Measurements from ENCODE around the gene SPTB. TPM values are rescaled to one million over a fixed set of nuclear protein-coding genes. Genes with fewer than 3 reads are reported as not detected.

The SPTB gene
- total and polyA plus RNA-seq, 10 of the 15 experiments (the other 5 are each of a cell fraction or from before 2014, with no cell fraction given), result under 0.01 to 0.04 (median 0.02) TPM; not detected in 4

DNA sequence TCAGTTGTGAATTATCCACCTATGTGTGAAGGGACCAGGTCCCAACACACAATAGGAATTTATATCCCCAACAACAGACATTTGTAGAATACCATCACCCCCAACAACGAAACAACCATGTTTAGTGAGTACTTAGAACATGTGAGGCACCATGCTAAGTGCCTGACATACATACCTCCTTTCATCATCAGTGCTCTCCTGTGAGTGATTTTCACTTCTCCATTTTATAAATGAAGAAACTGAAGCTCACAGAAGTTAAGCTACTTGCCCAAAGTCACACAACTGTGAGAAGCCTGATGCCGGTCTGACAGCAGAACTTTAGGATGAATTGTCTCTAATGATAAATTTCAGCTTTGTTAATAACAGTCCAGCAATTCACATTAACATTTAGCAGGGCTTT lies 35.4 kb downstream of the SPTB start:
- Histone ChIP-seq H3K9me3 (replicated peaks; ENCODE audit: control insufficient read depth, insufficient read depth, low read length) (no peaks in the 10 kb centered on the region), H3K36me3 (ENCODE audit: control insufficient read depth in 2 of 2, insufficient read depth in 2 of 2, low read length in 1 of 2) (no peaks in the 10 kb centered on the region), H3K79me2 (ENCODE audit: control insufficient read depth, insufficient read depth, low read length) (no peaks in the 10 kb centered on the region), H3K27me3 (replicated peaks in 1 of 2; ENCODE audit: control insufficient read depth in 2 of 2, insufficient read depth in 2 of 2, low read length in 1 of 2) (no peaks in the 10 kb centered on the region; a peak in 1 of 4 replicates), H3K4me2 (ENCODE audit: control insufficient read depth, insufficient read depth) (0 out of 2 replicates have a peak overlapping the region, but pooled peaks have one; percentile 20), H3K4me1 (ENCODE audit: control insufficient read depth, insufficient read depth, low read length) (peaks cover 9% of the 10 kb centered on the region), H3K27ac (ENCODE audit: control insufficient read depth, insufficient read depth) (no peak overlapping the region), H3K9ac (ENCODE audit: control insufficient read depth, insufficient read depth, low read length) (no peak overlapping the region), H3K4me3 (no peak overlapping the region), H2AFZ (ENCODE audit: control insufficient read depth, low read depth, low read length) (no peak overlapping the region; the same call in 1 of the 2 replicates), H4K20me1 (ENCODE audit: control insufficient read depth, insufficient read depth) (no peaks in the 10 kb centered on the region)
- peak; percentile 92 for TF ChIP-seq SPI1 (IDR thresholded peaks at IDR 0.05; ENCODE audit: borderline replicate concordance, insufficient read depth, low read depth, low read length)
- TF ChIP-seq RAD21 (IDR thresholded peaks at IDR 0.05; ENCODE audit: insufficient read depth, low read depth, low read length), result no peak
- 0 out of 2 replicates have a peak, but pooled peaks have one; percentile 10 for TF ChIP-seq IRF4 (IDR thresholded peaks at IDR 0.05; ENCODE audit: low read depth, low read length)
- TF ChIP-seq ZZZ3 (IDR thresholded peaks at IDR 0.05; ENCODE audit: control insufficient read depth, insufficient read length, low read depth), result no peak
- intact Hi-C loops (cut with micrococcal nuclease; ENCODE audit: unreplicated experiment), result no loop called here
- ChIA-PET CTCF (interaction anchor here (0.9 to 2.0 kb wide), 6 partner anchors 9 to 48 kb away, joined by 3 to 8 read pairs (median 3); no protein-coding TSS in a partner anchor), SMC1A (ENCODE audit: uncharacterized antibody, unreplicated experiment) (interaction anchor here (0.6 to 1.6 kb wide), 8 partner anchors 9 to 560 kb away, joined by 3 to 5 read pairs (median 4); no protein-coding TSS in a partner anchor), POLR2A (no interaction called here), RAD21 (ENCODE audit: unreplicated experiment) (interaction anchor here (0.6 to 2.0 kb wide), 3 partner anchors 21 to 49 kb away, joined by 3 to 11 read pairs (median 4); no protein-coding TSS in a partner anchor)
- peak; percentile 56 for FAIRE-seq
- no TSS peak for BruUV-seq (replicated peaks)
- in situ Hi-C loops (cut with MboI), result no loop called here
- WGBS (ENCODE audit: insufficient coverage, insufficient replicate concordance, low lambda C conversion rate, missing lambda C conversion rate), result 0% methylated on average over 2 of the region's 2 CpGs
- ATAC-seq, result peak; percentile 92
- DNase-seq (ENCODE audit: low read depth, low spot score), result peak; percentile 35

- ChIA-PET RAD21 (ENCODE audit: unreplicated experiment) (interaction anchor here (2.0 kb wide), 1 partner anchor 21 kb away, joined by 4 read pairs; no protein-coding TSS in a partner anchor), CTCF (interaction anchor here (1.3 kb wide), 1 partner anchor 12 kb away, joined by 3 read pairs; no protein-coding TSS in a partner anchor), SMC1A (ENCODE audit: uncharacterized antibody, unreplicated experiment) (interaction anchor here (0.6 to 1.5 kb wide), 2 partner anchors 48 to 559 kb away, joined by 3 to 4 read pairs; no protein-coding TSS in a partner anchor), POLR2A (no interaction called here)
- no peak overlapping the region for H3K9ac ChIP-seq (ENCODE audit: control insufficient read depth, insufficient read depth, low read length)
- BruUV-seq (replicated peaks), result no TSS peak
- H3K79me2 ChIP-seq (ENCODE audit: control insufficient read depth, insufficient read depth, low read length), result no peaks in the 10 kb centered on the region
- TF ChIP-seq STAT1 (conservative IDR thresholded peaks at IDR 0.05) (no peak), CREM (IDR thresholded peaks at IDR 0.05; ENCODE audit: low read depth) (no peak), SMAD1 (IDR thresholded peaks at IDR 0.05; ENCODE audit: low read depth, partially characterized antibody) (no peak), DPF2 (IDR thresholded peaks at IDR 0.05) (no peak), TAF1 (IDR thresholded peaks at IDR 0.05; ENCODE audit: borderline replicate concordance, low read depth, low read length) (no peak)
- in situ Hi-C loops (cut with MboI), result no loop called here
- no peaks in the 10 kb centered on the region for H3K9me3 ChIP-seq (replicated peaks; ENCODE audit: control insufficient read depth, insufficient read depth, low read length)
- intact Hi-C loops (cut with micrococcal nuclease; ENCODE audit: unreplicated experiment), result no loop called here
- H3K36me3 ChIP-seq (ENCODE audit: control insufficient read depth in 2 of 2, insufficient read depth in 2 of 2, low read length in 1 of 2), result no peaks in the 10 kb centered on the region
- no peaks in the 10 kb centered on the region for H4K20me1 ChIP-seq (ENCODE audit: control insufficient read depth, insufficient read depth)
- WGBS (ENCODE audit: insufficient coverage, insufficient replicate concordance, low lambda C conversion rate, missing lambda C conversion rate), result 56% methylated on average over 6 of the region's 6 CpGs
- H3K27ac ChIP-seq (ENCODE audit: control insufficient read depth, insufficient read depth), result no peak overlapping the region
- H3K4me1 ChIP-seq (ENCODE audit: control insufficient read depth, insufficient read depth, low read length), result peaks cover 7% of the 10 kb centered on the region
- FAIRE-seq, result no peak
- no peaks in the 10 kb centered on the region; a peak in 1 of 4 replicates for H3K27me3 ChIP-seq (replicated peaks in 1 of 2; ENCODE audit: control insufficient read depth in 2 of 2, insufficient read depth in 2 of 2, low read length in 1 of 2)
- ATAC-seq, result no peak
- H3K4me3 ChIP-seq, result no peak overlapping the region
- H3K4me2 ChIP-seq (ENCODE audit: control insufficient read depth, insufficient read depth), result no peak overlapping the region
- DNase-seq (ENCODE audit: low read depth, low spot score), result no peak
- H2AFZ ChIP-seq (ENCODE audit: control insufficient read depth, low read depth, low read length), result no peak overlapping the region
Measured at GRCh38 chr14:64843548-64843947, 36.2 kb downstream of the SPTB start.
